Gastroesophageal sphincter (tissue), 3 donors: ENCODE data around the gene RAPGEF2.

Experiments used
- EP300 ChIP-seq: sonication (generic); formaldehyde crosslinking; IDR thresholded peaks from one replicate; pipeline ENCODE4 v1.6.1; 2017; ENCODE audit warnings: antibody characterized with exemption, mild to moderate bottlenecking
- POLR2A ChIP-seq, 2 donors: fragments of 450-650 bp; IDR thresholded peaks; one replicate each; pipeline ENCODE4 v1.6.1; 2017; ENCODE audit warnings: antibody characterized with exemption in 2 of 2, mild to moderate bottlenecking in 2 of 2, moderate library complexity in 1 of 2
- POLR2AphosphoS5 ChIP-seq: sonication (generic); formaldehyde crosslinking; IDR thresholded peaks from one replicate; pipeline ENCODE4 v1.6.1; 2017; ENCODE audit warnings: antibody characterized with exemption
- TF ChIP-seq, protein P1 (sequence below), 4 experiments: fragments of 200-600 bp in 2 of 4; fragments of 450-650 bp in 2 of 4; sonication (generic) in 1 of 4; IDR thresholded peaks; one replicate each; pipeline ENCODE4 v1.5.1; 2017 to 2019; ENCODE audit warnings: antibody characterized with exemption in 4 of 4, mild to moderate bottlenecking in 2 of 4, moderate library complexity in 2 of 4

DNA sequence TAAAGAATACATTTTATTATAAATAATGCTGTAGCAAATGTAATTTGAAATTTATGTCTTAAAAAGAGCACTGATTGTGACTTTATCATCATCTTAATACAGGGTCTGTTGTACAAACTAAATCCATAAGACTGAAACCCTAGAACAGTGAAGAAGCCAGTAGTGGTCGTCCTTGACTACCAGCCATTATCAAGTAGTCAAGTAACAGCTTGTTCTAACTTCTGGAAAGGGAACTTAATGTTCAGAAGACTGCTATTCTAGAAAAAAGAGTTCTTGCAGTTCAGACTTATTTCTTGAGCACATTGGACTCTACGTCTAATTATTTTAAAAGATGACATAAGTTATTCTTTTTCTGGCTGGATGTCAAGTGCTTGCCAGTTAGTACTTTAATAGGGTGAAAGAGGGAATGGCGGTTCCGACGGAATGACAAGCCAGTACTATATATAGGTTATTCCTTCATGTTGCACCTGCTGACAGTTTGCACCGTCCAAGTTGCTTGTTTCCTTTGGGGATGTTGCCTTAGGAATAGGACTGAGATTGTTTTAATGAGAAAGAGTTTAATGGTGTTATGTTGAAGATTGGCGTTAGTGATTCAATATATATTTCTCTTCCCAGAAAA, 109.9 kb downstream of the RAPGEF2 start:
- TF ChIP-seq, protein P1, sequence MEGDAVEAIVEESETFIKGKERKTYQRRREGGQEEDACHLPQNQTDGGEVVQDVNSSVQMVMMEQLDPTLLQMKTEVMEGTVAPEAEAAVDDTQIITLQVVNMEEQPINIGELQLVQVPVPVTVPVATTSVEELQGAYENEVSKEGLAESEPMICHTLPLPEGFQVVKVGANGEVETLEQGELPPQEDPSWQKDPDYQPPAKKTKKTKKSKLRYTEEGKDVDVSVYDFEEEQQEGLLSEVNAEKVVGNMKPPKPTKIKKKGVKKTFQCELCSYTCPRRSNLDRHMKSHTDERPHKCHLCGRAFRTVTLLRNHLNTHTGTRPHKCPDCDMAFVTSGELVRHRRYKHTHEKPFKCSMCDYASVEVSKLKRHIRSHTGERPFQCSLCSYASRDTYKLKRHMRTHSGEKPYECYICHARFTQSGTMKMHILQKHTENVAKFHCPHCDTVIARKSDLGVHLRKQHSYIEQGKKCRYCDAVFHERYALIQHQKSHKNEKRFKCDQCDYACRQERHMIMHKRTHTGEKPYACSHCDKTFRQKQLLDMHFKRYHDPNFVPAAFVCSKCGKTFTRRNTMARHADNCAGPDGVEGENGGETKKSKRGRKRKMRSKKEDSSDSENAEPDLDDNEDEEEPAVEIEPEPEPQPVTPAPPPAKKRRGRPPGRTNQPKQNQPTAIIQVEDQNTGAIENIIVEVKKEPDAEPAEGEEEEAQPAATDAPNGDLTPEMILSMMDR (IDR thresholded peaks at IDR 0.05) = no peak
- TF ChIP-seq EP300 = no peak
- TF ChIP-seq POLR2AphosphoS5 = no peak
- no peak for TF ChIP-seq POLR2A (IDR thresholded peaks at IDR 0.05)
